ENCODE measurements around the gene CBLB. TPM values are rescaled to one million over a fixed set of nuclear protein-coding genes. Genes with fewer than 3 reads are reported as not detected.

Gene CBLB
- total RNA-seq, 1 experiment from 2014 or later, result 23.9 TPM

- ATAC-seq, result no peak
- BruUV-seq (replicated peaks), result no TSS peak
- H3K9me2 ChIP-seq (replicated peaks; ENCODE audit: low read length), result no peaks in the 10 kb centered on the region
- H3F3A ChIP-seq (ENCODE audit: low read length, unreplicated experiment), result no peaks in the 10 kb centered on the region
- H3K4me2 ChIP-seq (ENCODE audit: low read length), result peak overlapping the region; percentile 90
- ChIA-PET POLR2A (ENCODE audit: unreplicated experiment) (no interaction called here), CTCF (no interaction called here)
- peaks cover 43% of the 10 kb centered on the region for H3K4me1 ChIP-seq (ENCODE audit: insufficient read depth, low read length)
- no peaks in the 10 kb centered on the region for H3K9me3 ChIP-seq (ENCODE audit: low read length)
- no peaks in the 10 kb centered on the region for H3K27me3 ChIP-seq (ENCODE audit: low read length)
- peaks cover 68% of the 10 kb centered on the region for H3K79me2 ChIP-seq (ENCODE audit: low read length)
- no peak overlapping the region for H2AFZ ChIP-seq (ENCODE audit: low read length)
- H3K36me3 ChIP-seq (ENCODE audit: low read depth, low read length), result peaks cover 16% of the 10 kb centered on the region; the same call in 1 of the 2 replicates
- DNase-seq, result no peak
- no peaks in the 10 kb centered on the region for H4K20me1 ChIP-seq (ENCODE audit: low read length)
- peak overlapping the region; percentile 96 for H3K4me3 ChIP-seq (ENCODE audit: low read length)
- no peak for TF ChIP-seq CTCF (conservative IDR thresholded peaks at IDR 0.05; ENCODE audit: low read depth, low read length)
- TF ChIP-seq EZH2phosphoT487 (IDR thresholded peaks at IDR 0.05; ENCODE audit: borderline replicate concordance, low read length), result no peak
- no peak for TF ChIP-seq EZH2 (IDR thresholded peaks at IDR 0.05; ENCODE audit: low read length, unreplicated experiment)
- H3K27ac ChIP-seq (ENCODE audit: low read length), result peak overlapping the region; percentile 21
- intact Hi-C loops (cut with micrococcal nuclease), result loop anchor here (5.0 to 10.0 kb wide), 5 partner anchors 86 to 861 kb away; no protein-coding TSS in a partner anchor
- H3K9ac ChIP-seq (ENCODE audit: low read length), result no peak overlapping the region
These were observed 2.9 kb downstream of the CBLB start for GRCh38 chr3:105865867-105866350.

GRCh38 chr3:105865016-105865623 lies 3.7 kb downstream of the CBLB start:
- H3K4me2 ChIP-seq (ENCODE audit: low read length), result peak overlapping the region; percentile 90
- peaks cover 72% of the 10 kb centered on the region for H3K79me2 ChIP-seq (ENCODE audit: low read length)
- peaks cover 19% of the 10 kb centered on the region; the same call in 1 of the 2 replicates for H3K36me3 ChIP-seq (ENCODE audit: low read depth, low read length)
- TF ChIP-seq EZH2 (IDR thresholded peaks at IDR 0.05; ENCODE audit: low read length, unreplicated experiment), result no peak
- no peak for TF ChIP-seq CTCF (conservative IDR thresholded peaks at IDR 0.05; ENCODE audit: low read depth, low read length)
- ChIA-PET POLR2A (ENCODE audit: unreplicated experiment) (no interaction called here), CTCF (no interaction called here)
- no peak overlapping the region for H2AFZ ChIP-seq (ENCODE audit: low read length)
- no peaks in the 10 kb centered on the region for H3F3A ChIP-seq (ENCODE audit: low read length, unreplicated experiment)
- H3K27ac ChIP-seq (ENCODE audit: low read length), result peak overlapping the region; percentile 21
- ATAC-seq (no peak), DNase-seq (peak; percentile 46)
- peak overlapping the region; percentile 96 for H3K4me3 ChIP-seq (ENCODE audit: low read length)
- H4K20me1 ChIP-seq (ENCODE audit: low read length), result no peaks in the 10 kb centered on the region
- no TSS peak for BruUV-seq (replicated peaks)
- intact Hi-C loops (cut with micrococcal nuclease), result loop anchor here (5.0 to 10.0 kb wide), 5 partner anchors 87 to 862 kb away; no protein-coding TSS in a partner anchor
- H3K27me3 ChIP-seq (ENCODE audit: low read length), result no peaks in the 10 kb centered on the region
- H3K4me1 ChIP-seq (ENCODE audit: insufficient read depth, low read length), result peaks cover 39% of the 10 kb centered on the region
- no peaks in the 10 kb centered on the region for H3K9me3 ChIP-seq (ENCODE audit: low read length)
- no peak overlapping the region for H3K9ac ChIP-seq (ENCODE audit: low read length)
- H3K9me2 ChIP-seq (replicated peaks; ENCODE audit: low read length), result no peaks in the 10 kb centered on the region

- Histone ChIP-seq H3K36me3 (ENCODE audit: low read depth, low read length) (peaks cover 19% of the 10 kb centered on the region; the same call in 1 of the 2 replicates), H3K4me3 (ENCODE audit: low read length) (no peak overlapping the region), H3K9me3 (ENCODE audit: low read length) (no peaks in the 10 kb centered on the region), H3K27me3 (ENCODE audit: low read length) (no peaks in the 10 kb centered on the region), H3F3A (ENCODE audit: low read length, unreplicated experiment) (no peaks in the 10 kb centered on the region), H4K20me1 (ENCODE audit: low read length) (no peaks in the 10 kb centered on the region), H3K27ac (ENCODE audit: low read length) (peak overlapping the region; percentile 21; the same call in 1 of the 2 replicates), H3K4me2 (ENCODE audit: low read length) (peak overlapping the region; percentile 90), H3K9ac (ENCODE audit: low read length) (no peak overlapping the region), H2AFZ (ENCODE audit: low read length) (no peak overlapping the region), H3K4me1 (ENCODE audit: insufficient read depth, low read length) (peaks cover 32% of the 10 kb centered on the region), H3K79me2 (ENCODE audit: low read length) (peaks cover 72% of the 10 kb centered on the region), H3K9me2 (replicated peaks; ENCODE audit: low read length) (no peaks in the 10 kb centered on the region)
- ChIA-PET CTCF (no interaction called here), POLR2A (ENCODE audit: unreplicated experiment) (no interaction called here)
- no peak for DNase-seq
- intact Hi-C loops (cut with micrococcal nuclease), result loop anchor here (10.0 kb wide), 1 partner anchor 339 kb away; no protein-coding TSS in a partner anchor
- TF ChIP-seq EZH2 (IDR thresholded peaks at IDR 0.05; ENCODE audit: low read length, unreplicated experiment) (no peak), CTCF (conservative IDR thresholded peaks at IDR 0.05; ENCODE audit: low read depth, low read length) (no peak), EZH2phosphoT487 (IDR thresholded peaks at IDR 0.05; ENCODE audit: borderline replicate concordance, low read length) (no peak)
- no peak for ATAC-seq
- BruUV-seq (replicated peaks), result no TSS peak
These were observed 4.6 kb downstream of the CBLB start for GRCh38 chr3:105864212-105864611.

Measured in PC-3 (cell line).